Stromal cell of bone marrow (primary cell): ENCODE data around the gene RAB3B.
A peak's percentile ranks its signal among the peaks of the same experiment; 100 is the strongest.
"Not testable (repeated sequence)": the region's sequence is repeated elsewhere in the genome, so short reads cannot be mapped to it uniquely, and the experiment has no call there.

Experiments
- DNase-seq: peaks from one replicate; pipeline ENCODE4 v3.0.0-alpha.2; 2012; ENCODE audit warnings: low read depth

Gene RAB3B, protein sequence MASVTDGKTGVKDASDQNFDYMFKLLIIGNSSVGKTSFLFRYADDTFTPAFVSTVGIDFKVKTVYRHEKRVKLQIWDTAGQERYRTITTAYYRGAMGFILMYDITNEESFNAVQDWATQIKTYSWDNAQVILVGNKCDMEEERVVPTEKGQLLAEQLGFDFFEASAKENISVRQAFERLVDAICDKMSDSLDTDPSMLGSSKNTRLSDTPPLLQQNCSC

DNA sequence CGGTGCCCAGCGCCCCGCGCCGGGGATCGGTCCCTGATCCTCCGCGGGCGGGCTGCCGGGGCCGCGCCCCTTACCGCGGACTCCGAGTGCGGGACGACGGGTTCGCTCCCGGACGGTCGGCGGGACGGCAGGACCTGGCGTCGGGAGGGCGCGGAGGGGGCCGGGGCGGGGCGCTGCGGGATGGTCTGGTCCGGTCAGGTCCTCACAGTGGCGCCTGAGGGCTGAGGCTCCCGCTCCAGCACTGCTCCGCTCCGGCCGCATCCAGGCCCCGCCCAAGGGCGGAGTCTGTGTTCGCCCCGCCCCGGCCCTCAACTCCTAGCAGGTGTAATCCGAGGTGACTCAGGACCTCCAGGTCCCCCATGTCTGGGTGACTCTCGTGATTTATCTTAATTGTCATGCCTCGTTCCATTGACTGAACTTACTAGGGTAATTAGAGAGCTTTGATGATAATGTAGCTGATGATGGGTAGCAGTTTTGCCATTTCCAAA, at the start of gene RAB3B:
Gene RAB3B, minus strand, starts transcription at position 223 of the 488 bp plus-strand sequence. CDS start 13,583 bp downstream, outside the sequence.
- DNase-seq: no peak

DNA sequence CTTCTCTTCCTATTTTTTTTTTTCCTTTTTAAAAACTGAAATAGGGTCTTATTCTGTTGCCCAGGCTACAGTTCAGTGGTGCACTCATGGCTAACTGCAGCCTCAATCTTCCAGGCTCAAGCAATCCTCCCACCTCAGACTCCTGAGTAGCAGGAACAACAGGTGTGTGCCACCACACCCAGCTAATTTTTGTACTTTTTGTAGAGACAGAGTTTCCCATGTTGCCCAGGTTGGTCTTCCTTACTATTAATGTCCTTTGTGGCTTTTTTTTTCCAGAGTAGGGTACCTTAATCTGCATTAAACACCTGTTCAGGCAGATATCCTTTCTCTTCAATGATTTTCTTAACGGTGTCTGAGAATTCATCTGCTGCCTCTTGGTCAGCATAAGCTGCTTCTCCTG, 47.4 kb upstream of the RAB3B start:
- DNase-seq: no peak

DNA sequence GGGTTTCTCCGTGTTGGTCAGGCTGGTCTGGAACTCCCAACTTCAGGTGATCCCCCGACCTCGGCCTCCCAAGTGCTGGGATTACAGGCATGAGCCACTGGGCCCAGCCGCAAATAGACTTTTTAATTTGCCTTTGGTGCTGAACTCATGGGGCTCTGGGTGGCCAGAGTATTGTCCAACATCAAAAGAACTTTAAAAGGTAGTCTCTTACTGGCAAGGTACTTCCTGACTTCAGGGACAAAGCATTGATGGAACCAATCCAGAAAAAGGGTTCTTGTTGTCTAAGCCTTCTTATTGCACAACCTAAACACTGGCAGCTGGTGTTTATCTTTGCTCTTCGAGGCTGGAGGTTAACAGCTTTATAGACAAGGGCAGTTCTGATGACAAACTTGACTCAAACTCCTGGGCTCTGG, 46.9 kb upstream of the RAB3B start:
- DNase-seq: no peak

GRCh38 chr1:52034050-52034384, 43.5 kb upstream of the RAB3B start:
- DNase-seq: no peak

DNA sequence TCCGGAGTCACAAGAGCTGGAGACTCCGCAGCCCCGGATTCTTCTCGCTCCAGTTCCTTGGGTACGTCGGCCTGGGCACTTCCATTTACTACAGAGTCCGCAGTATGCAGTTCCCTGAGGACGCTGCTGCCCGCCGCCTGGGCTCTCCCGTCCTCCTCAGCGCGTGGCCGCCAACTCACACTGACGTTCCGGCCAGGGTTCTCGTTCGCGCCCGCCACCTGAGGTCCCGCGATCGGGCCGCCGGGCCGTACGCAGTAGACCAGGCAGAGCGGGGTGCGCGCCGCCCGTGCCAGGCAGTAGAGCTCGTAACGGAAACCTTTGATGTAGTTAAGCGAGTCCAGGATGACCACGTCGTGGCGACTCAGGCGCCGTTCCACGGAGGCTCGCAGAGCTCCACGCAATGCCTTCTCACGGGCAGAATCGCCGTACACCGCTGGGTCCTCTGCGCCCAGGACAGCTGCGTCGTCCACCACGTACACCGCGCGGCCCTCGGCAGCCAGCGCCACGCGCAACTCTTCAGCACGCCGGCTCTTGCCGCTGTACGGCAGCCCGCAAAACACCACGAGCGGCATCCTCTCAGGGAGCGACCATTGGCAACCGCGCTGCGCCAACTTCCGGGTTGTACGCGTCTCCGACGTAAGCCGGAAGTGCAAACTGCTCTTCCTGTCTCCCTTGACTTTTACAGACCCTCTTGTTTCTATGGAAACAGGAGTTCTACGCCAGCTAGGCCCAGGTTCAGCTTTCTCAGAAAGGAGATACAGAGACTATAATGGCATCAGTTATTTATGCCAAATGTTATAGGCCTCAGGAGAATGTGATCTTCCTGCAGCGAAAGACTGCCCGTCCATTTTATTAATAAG, 42.9 kb upstream of the RAB3B start, which contains the start of gene KTI12:
Gene KTI12, minus strand, starts transcription at position 621 of the 860 bp plus-strand sequence. Its CDS starts 49 bp downstream, at position 572.
- DNase-seq: peak; percentile 81

DNA sequence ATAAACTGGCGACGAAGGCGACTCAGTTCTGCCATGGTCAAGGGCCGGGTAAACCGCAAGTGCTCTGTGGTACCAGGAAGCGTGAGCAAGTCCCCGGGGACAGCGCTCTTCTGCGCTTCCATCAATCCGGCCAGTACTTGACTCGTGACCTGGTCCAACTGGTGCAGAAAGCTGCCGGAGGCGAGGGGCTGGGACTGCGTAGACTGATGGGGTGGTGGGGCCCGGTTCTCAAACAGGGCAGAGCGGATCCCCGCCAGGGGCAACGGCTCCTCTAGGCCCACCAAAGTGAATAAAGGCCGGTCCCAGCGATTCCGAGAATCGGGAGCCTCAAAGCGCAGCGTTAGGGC, 42.3 kb upstream of the RAB3B start:
- DNase-seq: peak; percentile 61

DNA sequence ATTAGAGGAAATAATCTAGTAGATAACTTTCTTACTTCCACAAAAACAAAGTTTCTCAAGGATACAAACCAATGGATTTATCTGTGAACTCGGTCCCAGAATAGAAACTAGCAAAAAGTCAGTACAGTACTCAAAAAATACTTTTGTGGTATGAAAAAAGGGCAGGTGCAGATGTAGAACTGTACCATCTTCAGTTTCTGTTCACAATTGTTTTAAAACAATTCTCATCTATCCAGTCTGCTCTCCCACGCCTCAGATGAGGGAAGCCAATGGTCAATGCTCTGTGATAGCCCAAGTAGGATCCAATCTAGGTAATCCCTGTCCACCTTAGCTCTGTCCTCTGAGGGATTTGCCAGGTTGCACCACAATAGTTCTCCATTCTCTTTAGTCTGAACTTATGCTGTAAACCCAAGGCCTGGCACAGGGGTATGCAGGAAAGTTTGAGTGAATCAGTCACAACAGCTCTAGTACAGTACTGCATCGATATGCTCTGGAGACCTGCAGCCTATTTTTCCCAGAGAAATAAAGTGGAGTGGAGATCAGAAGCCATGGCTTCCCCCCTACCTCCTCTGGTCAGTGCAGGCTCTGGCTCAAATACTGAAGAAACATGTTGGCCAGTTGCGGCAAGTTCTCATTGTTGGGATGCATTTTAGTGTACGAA, 41.8 kb upstream of the RAB3B start:
- no peak for DNase-seq

GRCh38 chr1:52028839-52029238, 38.3 kb upstream of the RAB3B start:
- DNase-seq: not testable (repeated sequence)

GRCh38 chr1:52028328-52028727, 37.8 kb upstream of the RAB3B start:
- DNase-seq: no peak

- no peak for DNase-seq
Measured at GRCh38 chr1:52026278-52026677, 35.8 kb upstream of the RAB3B start.

DNA sequence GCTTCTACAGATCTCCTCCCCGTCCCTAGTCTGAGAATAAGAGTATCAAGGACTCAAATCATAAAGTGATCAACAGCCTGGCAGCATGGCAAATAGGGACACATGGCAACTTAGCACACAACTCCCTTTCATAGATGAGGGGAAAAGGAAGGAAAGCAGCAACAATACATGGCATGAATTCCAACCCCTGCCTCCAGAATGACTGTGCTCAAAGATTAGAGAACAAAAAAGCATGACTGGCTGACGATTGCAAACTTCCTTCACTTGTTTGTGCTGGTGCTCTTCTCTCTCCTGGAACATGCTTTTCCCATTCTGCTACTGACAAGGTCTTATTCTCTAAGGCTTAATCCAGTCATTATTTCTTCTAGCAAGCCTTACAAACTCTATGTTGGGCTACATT, 31.6 kb upstream of the RAB3B start:
- DNase-seq: no peak

DNA sequence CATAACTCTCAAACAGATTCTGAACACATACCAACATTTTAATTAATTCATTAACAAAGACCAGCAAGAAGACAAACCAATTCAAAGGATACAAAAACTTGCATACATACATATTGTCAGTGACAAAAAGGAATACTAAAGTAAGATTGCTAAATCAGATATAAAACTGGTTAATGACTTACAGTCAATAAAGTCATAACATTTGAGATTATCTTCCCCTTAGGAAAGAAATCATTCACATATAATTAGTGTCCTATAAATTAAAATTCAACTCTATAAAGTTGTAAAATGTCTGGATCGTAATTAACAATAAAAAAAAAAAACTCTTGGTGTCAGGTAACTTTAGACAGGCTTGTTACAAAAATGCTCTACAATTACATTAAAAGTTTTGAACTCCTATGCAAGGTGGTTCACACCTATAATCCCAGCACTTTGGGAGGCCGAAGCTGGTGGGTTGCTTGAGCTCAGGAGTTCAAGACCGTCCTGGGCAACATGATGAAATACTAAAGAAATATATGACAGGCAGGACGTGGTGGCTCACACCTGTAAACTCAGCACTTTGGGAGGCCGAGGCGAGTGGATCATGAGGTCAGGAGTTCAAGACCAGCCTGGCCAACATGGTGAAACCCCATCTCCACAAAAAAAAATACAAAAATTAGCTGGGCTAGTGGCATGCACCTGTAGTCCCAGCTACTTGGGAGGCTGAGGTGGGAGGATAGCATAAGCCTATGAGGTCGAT, 17.7 kb upstream of the RAB3B start:
- DNase-seq: no peak

- DNase-seq: peak; percentile 33
Measured at GRCh38 chr1:52007215-52008002, 16.9 kb upstream of the RAB3B start.

DNA sequence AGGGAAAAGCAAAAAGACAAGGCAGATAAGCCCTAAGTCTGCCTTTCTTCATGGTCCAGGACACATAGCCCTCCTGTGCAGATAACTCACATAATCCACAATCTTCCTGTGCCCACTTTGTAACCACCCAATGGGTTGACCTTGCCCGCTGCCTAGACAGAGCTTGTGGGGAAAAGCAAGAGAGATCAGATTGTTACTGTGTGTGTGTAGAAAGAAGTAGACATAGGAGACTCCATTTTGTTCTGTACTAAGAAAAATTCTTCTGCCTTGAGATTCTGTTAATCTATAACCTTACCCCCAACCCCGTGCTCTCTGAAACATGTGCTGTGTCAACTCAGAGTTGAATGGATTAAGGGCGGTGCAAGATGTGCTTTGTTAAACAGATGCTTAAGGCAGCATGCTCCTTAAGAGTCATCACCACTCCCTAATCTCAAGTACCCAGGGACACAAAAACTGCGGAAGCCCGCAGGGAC, 15.6 kb upstream of the RAB3B start:
- DNase-seq: not testable (repeated sequence)

GRCh38 chr1:52005548-52005947, 15.0 kb upstream of the RAB3B start:
- DNase-seq: peak; percentile 65

DNA sequence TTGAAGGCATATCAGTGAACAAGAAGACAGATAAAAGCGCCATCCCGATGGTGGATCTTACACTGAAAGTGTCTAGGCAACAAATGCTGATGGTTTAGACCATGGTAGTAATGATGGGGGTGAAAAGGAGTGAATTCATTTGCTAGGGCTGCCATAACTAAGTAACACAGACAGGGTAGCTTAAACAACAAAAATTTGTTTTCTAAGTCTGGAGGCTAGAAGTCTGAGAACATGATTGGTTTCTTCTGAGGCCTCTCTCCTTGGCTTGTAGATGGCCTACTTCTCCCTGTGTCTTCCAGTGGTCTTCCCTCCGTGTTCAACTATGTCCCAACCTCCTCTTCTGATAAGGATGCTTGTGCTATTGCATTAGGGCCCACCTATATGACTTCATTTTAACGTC, 13.4 kb upstream of the RAB3B start:
- no peak for DNase-seq

DNA sequence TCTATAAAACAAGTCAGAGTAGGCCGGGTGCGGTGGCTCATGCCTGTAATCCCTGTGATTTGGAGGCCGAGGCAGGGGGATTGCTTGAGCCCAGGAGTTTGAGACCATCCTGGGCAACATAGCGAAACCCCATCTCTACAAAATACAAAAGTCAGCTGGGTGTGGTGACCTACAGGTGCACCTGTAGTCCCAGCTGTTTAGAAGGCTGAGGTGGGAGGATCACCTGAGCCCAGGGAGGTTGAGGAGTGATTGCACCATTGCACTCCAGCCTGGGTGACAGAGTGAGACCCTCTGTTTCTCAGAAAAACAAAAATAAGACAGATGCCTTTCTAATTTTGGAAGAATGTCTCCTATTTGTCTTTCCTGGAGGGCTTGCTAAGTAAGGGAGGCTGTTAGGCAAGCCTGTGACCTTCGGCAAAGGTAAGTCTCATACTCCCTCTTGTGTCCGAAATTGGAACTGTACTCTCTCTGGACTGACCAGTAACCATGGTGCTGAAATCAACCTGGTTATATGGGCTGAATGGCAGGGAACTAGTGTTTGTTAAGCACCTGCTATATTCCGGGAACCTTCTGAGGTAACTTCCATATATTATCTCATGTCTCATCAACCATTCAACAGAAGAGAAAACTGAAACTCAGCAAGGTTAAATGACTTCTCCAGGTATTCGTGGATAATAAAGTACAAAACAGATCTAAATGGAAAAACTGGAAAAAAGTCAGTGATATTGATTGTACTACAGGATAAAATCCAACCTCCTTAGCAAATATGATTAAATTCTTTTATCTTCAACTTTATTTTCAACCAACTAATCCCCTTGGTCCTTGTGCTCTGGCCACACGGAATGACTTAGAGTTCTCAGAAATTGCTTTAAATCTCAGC, 11.8 kb upstream of the RAB3B start:
- DNase-seq: peak; percentile 78

DNA sequence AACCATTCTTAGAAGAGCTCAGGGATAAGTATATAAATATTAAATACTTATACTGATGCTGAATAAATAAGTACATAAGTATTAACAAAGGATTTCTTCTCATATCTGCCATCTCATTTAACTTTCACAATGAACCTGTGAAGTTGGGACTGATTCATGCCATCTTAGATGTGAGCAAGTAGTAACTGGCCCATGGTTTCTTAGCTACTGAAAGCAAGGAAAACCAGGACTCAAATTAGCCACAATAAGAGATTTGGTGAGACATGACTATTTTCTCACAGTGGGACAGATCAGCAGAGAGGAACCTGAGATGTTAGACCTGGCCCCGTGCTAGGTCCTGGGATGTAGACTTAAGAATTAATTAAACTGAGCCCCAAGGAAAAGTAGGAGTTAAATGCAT, 8.2 kb upstream of the RAB3B start:
- no peak for DNase-seq

DNA sequence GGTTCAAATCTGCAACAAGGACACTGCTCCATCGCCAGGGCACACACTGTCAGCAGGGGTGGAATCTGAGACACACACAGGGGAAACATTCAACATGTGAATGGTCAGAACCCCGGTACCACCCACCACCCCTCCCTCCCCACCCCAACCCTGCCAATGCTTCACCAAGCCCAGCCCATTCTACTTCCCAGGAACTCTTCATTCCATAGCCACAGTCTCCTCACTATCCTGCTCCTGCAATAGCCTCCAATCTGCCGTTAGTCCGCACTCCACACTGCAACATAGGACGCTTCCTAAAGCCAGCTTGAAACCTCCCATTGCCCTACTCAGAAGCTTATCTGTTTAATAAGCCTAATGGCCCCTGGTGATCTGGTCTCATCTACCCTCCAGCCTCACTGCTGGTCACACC, 7.5 kb upstream of the RAB3B start:
- no peak for DNase-seq
